HepG2 (cell line): Measurements from ENCODE around the gene NDST1. TPM values are rescaled to one million over a fixed set of nuclear protein-coding genes. Genes with fewer than 3 reads are reported as not detected.

ENCODE experiments used
- AGO2 ChIP-seq: fragments of 200-400 bp; formaldehyde crosslinking; optimal IDR thresholded peaks from 2 replicates; pipeline ENCODE3; 2017; ENCODE audit warnings: mild to moderate bottlenecking, low read depth, low read length, moderate library complexity
- ATF7-NPFF ChIP-seq: sonication (generic); formaldehyde crosslinking; IDR thresholded peaks from 2 replicates; pipeline ENCODE4 v1.8.1; 2023; ENCODE audit warnings: mild to moderate bottlenecking, low read depth, missing genetic modification reagents, moderate library complexity
- HDAC2 ChIP-seq: sonication (generic); formaldehyde crosslinking; IDR thresholded peaks from 2 replicates; pipeline ENCODE4 v1.4.0; 2020; ENCODE audit warnings: missing genetic modification reagents
- HNRNPL ChIP-seq: fragments of 200-400 bp; formaldehyde crosslinking; IDR thresholded peaks from 2 replicates; pipeline ENCODE4 v1.6.1; 2017; ENCODE audit warnings: mild to moderate bottlenecking, low read depth, low read length
- KDM5B ChIP-seq: sonication (generic); formaldehyde crosslinking; IDR thresholded peaks from 2 replicates; pipeline ENCODE4 v1.4.0; 2020; ENCODE audit warnings: missing genetic modification reagents, mild to moderate bottlenecking, borderline replicate concordance
- SALL1 ChIP-seq: sonication (generic); formaldehyde crosslinking; IDR thresholded peaks from 2 replicates; pipeline ENCODE4 v1.8.0; 2022; ENCODE audit warnings: mild to moderate bottlenecking, missing genetic modification reagents
- SRSF1 ChIP-seq: fragments of 200-400 bp; formaldehyde crosslinking; optimal IDR thresholded peaks from 2 replicates; pipeline ENCODE3; 2017; ENCODE audit warnings: mild to moderate bottlenecking, low read depth, low read length, moderate library complexity
- TCF12 ChIP-seq, 2 experiments: fragments of 450-650 bp in 1 of 2; sonication (generic) in 1 of 2; formaldehyde crosslinking in 1 of 2; IDR thresholded peaks; 2 replicates each; pipeline versions ENCODE4 v1.6.1 to v1.8.0; 2017 to 2022; ENCODE audit warnings: antibody characterized with exemption in 1 of 2, mild to moderate bottlenecking in 1 of 2, missing genetic modification reagents in 1 of 2, moderate library complexity in 1 of 2
- THRA ChIP-seq: sonication (generic); formaldehyde crosslinking; IDR thresholded peaks from 2 replicates; pipeline ENCODE4 v1.4.0; 2020; ENCODE audit warnings: missing genetic modification reagents, borderline replicate concordance
- ZGPAT ChIP-seq: IDR thresholded peaks from 2 replicates; pipeline ENCODE4 v1.6.1; 2016; ENCODE audit warnings: mild to moderate bottlenecking
- ZNF232 ChIP-seq: sonication (generic); formaldehyde crosslinking; IDR thresholded peaks from 2 replicates; pipeline ENCODE4 v1.4.0; 2020; ENCODE audit warnings: missing genetic modification reagents, borderline replicate concordance
- ZNF280D ChIP-seq: sonication (generic); formaldehyde crosslinking; IDR thresholded peaks from 2 replicates; pipeline ENCODE4 v1.5.1; 2020; ENCODE audit warnings: mild to moderate bottlenecking, missing genetic modification reagents
- ZNF281 ChIP-seq: sonication (generic); formaldehyde crosslinking; IDR thresholded peaks from 2 replicates; pipeline ENCODE4 v1.4.0; 2020; ENCODE audit warnings: missing genetic modification reagents, borderline replicate concordance
- ZNF367 ChIP-seq: sonication (generic); formaldehyde crosslinking; IDR thresholded peaks from 2 replicates; pipeline ENCODE4 v1.4.0; 2020; ENCODE audit warnings: missing genetic modification reagents, borderline replicate concordance
- ZNF709 ChIP-seq: sonication (generic); formaldehyde crosslinking; IDR thresholded peaks from 2 replicates; pipeline ENCODE4 v1.5.0; 2020; ENCODE audit warnings: mild to moderate bottlenecking, missing genetic modification reagents
- ZSCAN5A ChIP-seq: sonication (generic); formaldehyde crosslinking; IDR thresholded peaks from 2 replicates; pipeline ENCODE4 v1.8.0; 2022; ENCODE audit warnings: mild to moderate bottlenecking, missing genetic modification reagents, borderline replicate concordance
- polyA plus RNA-seq, 8 experiments: library from polyadenylated mRNA; depleted of rRNA in 3 of 8; stranded (reverse) in 7 of 8; unstranded in 1 of 8; fragments of >200 nt; fragmentation: Illumina TruSeq in 4 of 8; extraction: Trizol in 4 of 8; gene quantifications; 2 replicates each; pipeline versions ENCODE4 v1.2.1 to v1.2.3, GENCODE V29; 2011 to 2016; ENCODE audit warnings: low read depth in 4 of 8, missing spikeins in 1 of 8, mixed read lengths in 1 of 8; ENCODE audit not compliant: insufficient read depth in 1 of 8
- total RNA-seq, 5 experiments: library from RNA; depleted of rRNA; stranded (reverse); fragments of >200 nt; fragmentation: Illumina TruSeq; extraction: Trizol; gene quantifications; 2 replicates each; pipeline ENCODE4 v1.2.3, GENCODE V29; 2016; ENCODE audit warnings: low read depth in 1 of 5

Gene NDST1
- total and polyA plus RNA-seq, 2 of the 13 experiments (the other 11 are each of a cell fraction or from before 2014, with no cell fraction given) = 23.8 to 26.2 TPM

GRCh38 chr5:150485693-150486401 lies 22.1 kb upstream of the NDST1 start (continued):
- TF ChIP-seq ZSCAN5A (no peak), ZNF709 (CRISPR knock-in tag) (peak; percentile 27; the same call in 1 of the 2 replicates), HNRNPL (0 out of 2 replicates have a peak, but pooled peaks have one; percentile 16), ATF7-NPFF (CRISPR knock-in tag) (peak; percentile 49; the same call in 1 of the 2 replicates), TCF12 (IDR thresholded peaks at IDR 0.05) (no peak), TCF12 (CRISPR knock-in tag; IDR thresholded peaks at IDR 0.05) (0 out of 2 replicates have a peak, but pooled peaks have one; percentile 35), ZGPAT (CRISPR knock-in tag) (peak; percentile 40; the same call in 1 of the 2 replicates), ZNF280D (CRISPR knock-in tag) (peak; percentile 17; the same call in 1 of the 2 replicates), THRA (no peak), ZNF232 (CRISPR knock-in tag) (0 out of 2 replicates have a peak, but pooled peaks have one; percentile 16), AGO2 (peak; percentile 44), HDAC2 (CRISPR knock-in tag) (no peak), SALL1 (peak; percentile 64), ZNF281 (CRISPR knock-in tag) (peak; percentile 17; the same call in 1 of the 2 replicates), SRSF1 (peak; percentile 24), KDM5B (CRISPR knock-in tag) (peak; percentile 65; the same call in 1 of the 2 replicates), ZNF367 (CRISPR knock-in tag) (no peak)
